GM23248 (cell line): ENCODE measurements around the gene TOLLIP.

Experiments
- EZH2 ChIP-seq: fragments of 200-600 bp; sonication (generic); IDR thresholded peaks from 2 replicates; pipeline ENCODE4 v1.6.1; 2018; ENCODE audit warnings: antibody characterized with exemption, mild to moderate bottlenecking; ENCODE audit not compliant: insufficient read depth, poor library complexity, severe bottlenecking
- EZH2phosphoT487 ChIP-seq: fragments of 200-600 bp; sonication (generic); IDR thresholded peaks from 2 replicates; pipeline ENCODE4 v1.6.1; 2018; ENCODE audit warnings: antibody characterized with exemption, moderate library complexity, mild to moderate bottlenecking, low read depth; ENCODE audit not compliant: insufficient read depth

- no peak for TF ChIP-seq EZH2phosphoT487
- TF ChIP-seq EZH2 = no peak
Measured at GRCh38 chr11:1323774-1324173, 14.3 kb upstream of the TOLLIP start.
